HK-2 (cell line): ENCODE data around the gene LYRM1.
"Not testable (repeated sequence)": the region's sequence is repeated elsewhere in the genome, so short reads cannot be mapped to it uniquely, and the experiment has no call there.

Source experiments
- DNase-seq: peaks from one replicate; pipeline ENCODE4 v3.0.0-alpha.2; 2018; ENCODE audit not compliant: unreplicated experiment

LYRM1 gene, protein sequence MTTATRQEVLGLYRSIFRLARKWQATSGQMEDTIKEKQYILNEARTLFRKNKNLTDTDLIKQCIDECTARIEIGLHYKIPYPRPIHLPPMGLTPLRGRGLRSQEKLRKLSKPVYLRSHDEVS

DNA sequence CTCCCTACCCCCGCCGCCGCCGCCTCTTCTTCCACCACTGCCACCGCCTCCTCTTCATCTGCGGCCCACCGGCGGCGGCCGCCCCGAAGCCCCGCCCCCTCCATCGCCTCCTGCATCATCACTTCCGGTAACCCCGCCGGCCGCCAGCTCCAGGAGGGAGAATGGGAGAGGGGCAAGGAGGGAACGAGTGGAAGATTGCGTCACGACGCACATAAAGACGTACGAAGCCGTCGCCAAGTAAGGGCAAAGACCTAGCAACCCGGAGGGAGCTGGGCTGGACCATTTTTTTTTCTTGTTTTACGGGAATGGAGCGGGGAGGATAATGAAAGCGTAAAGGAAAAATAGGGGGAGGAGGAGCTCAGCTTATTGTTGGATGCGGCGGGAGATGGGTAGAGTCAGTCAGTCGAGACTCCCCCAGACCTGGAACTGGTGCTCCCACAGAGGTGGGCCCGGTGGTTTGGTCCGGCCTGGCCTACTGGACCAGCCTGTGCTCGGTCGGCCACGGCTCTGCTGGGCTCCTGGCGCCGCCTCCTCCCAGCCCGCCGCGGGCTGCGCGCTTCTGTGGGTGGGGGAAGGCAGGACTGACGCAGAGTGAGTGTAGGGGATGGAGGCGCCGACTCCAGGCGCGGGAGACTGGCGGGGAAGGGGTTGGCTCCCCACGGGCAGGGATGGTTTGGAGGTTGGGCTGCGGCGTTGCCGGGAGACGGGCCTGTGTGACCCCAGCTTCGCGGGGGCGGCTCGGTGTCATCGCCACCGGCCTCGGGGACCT lies at the start of gene LYRM1, which contains the start of gene DCUN1D3:
LYRM1 (plus strand) TSS at position 473 of the 769 bp plus-strand sequence. CDS start 14,785 bp downstream, outside the sequence.
DCUN1D3 (minus strand) TSS at position 60 of the 769 bp plus-strand sequence. CDS start 37,820 bp downstream, outside the sequence.
- DNase-seq = peak; percentile 91

GRCh38 chr16:20850981-20851380 lies 49.6 kb upstream of the LYRM1 start:
- DNase-seq = no peak

DNA sequence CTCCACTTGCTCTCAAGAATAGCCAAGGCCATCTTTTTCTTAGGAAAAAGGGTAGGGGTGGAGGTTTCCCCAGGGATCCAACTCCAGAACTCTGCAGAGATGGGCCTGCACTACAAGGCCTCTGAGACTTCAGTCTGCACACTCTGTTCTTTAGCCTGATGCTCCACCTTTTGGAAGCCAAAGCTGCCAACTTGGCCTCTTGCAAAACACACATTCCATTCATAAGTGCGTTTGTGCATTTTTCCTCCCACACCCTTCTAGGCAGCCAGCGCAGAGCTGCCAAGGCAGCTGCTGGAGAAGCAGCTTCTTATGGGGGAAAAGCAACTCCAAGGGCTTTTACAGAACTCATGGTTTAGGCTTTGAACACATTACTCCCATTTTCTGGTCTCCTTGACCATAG lies 49.0 kb upstream of the LYRM1 start:
- DNase-seq = no peak

DNA sequence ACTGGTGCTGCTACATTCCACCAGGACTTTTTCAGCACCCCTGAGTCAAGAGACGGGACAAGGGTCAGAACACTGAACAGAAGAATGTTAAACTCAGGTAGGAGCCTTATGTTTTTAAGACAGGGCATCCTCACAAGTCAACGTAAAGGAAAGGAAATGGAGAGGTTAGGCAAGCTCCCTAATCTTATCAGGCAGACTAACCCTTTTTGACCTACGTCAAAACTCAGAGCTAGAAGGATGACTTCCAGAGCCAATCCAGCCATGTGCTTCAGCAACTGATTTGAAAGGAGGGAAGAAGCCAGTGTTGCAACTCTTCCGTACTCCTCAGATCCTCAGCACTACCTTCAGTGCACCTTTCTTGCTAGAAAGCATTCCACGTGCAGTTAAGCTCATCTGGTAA lies 47.4 kb upstream of the LYRM1 start:
- no peak for DNase-seq

- DNase-seq = no peak
These were observed 46.5 kb upstream of the LYRM1 start for GRCh38 chr16:20853981-20854620.

GRCh38 chr16:20854963-20855362 lies 45.6 kb upstream of the LYRM1 start:
- DNase-seq = no peak

GRCh38 chr16:20857281-20857680 lies 43.3 kb upstream of the LYRM1 start:
- no peak for DNase-seq

DNA sequence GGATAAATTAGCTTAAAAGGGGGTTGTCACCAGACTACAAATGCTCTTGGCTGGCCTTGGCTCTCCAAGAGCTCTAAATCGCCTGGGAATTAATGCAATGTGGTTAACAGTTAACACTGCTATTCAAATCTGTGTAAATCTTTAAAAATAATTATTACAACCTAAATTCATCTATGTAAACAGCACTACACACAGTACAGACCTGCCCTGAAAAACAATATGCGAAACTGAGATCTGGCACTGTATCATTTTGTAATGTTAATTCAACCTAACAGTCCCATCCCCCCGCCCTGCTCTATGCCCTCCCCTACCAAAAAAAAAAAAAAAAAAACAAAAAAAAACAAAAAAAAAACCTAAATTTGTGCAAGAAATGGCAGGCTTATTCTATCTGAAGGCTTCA lies 41.3 kb upstream of the LYRM1 start:
- DNase-seq = no peak

DNA sequence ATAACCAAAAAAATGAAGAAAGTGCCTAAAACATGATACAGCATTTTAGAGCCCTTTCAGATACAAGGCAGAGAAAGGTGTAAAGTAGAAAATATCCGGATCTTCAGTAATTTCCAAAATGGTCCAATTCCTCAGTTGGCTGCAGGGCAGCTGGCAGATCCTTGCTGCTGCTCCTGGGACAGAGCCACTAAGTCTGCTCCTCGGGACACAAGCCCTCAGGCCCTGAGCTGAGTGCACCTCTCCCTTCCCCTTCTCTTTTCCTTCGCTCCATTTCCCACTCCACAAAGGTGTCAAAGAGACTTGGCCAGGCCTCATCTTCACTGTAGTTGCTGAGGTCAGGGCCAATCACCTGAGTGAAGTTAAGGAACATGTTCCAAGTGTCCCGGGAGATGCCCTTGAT lies 40.9 kb upstream of the LYRM1 start:
- no peak for DNase-seq

DNA sequence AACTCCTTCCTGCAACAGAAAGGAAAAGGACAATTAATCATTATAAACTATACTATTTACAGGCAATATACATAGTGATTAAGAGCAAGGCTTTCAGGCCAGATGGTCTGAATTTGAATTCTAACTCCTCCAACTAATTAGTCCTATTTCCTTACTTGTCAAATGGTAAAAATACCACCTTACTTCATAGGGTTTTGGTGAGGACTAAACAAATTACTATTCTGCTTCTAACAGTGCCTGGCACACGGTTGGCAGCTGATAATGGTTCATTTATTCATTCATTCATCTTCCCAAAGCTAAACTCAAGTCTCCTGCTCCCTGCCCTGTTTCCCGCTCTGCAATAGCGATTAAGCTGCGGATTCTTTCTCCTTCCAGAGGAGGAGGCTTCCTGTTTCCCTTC lies 40.2 kb upstream of the LYRM1 start:
- DNase-seq = no peak

GRCh38 chr16:20860995-20861394 lies 39.6 kb upstream of the LYRM1 start:
- not testable (repeated sequence) for DNase-seq

- DNase-seq = no peak
These were observed 38.2 kb upstream of the LYRM1 start for GRCh38 chr16:20862162-20862960.

GRCh38 chr16:20864376-20864775 lies 36.2 kb upstream of the LYRM1 start:
- not testable (repeated sequence) for DNase-seq

DNA sequence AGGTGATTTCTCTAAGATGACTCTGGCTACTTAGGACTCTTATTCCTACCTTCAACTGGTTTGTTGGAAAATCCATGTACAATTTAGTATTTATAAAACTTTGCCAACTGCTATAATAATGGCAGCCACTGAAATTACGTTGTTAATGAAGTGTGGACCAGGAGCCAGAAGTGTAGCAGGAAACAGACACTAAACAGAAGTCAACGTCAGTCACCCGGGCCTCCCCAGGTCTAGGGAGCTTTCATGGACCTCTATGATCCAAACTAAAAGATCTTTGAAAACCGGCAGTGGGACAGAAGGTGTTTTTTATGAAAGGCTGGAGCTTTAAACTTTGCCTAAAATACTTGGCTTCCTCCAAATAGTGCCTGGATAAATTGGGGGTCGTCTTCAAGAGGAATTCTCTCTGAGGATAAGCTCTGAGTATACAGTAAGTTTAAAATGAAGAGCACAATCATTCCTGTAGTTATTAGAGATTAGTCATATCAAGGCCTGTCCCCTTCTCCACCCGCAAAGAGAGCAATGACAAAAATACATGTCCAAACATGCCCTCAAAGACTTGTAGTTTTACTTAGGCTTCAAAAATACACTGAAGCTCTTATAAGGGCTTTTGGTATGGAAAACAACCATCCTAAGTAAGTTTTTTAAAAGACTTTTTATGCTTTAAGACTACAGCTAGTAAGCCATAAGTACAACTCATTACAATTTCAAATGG lies 35.0 kb upstream of the LYRM1 start:
- no peak for DNase-seq

- DNase-seq = peak; percentile 49
These were observed 34.3 kb upstream of the LYRM1 start for GRCh38 chr16:20866145-20866772.

DNA sequence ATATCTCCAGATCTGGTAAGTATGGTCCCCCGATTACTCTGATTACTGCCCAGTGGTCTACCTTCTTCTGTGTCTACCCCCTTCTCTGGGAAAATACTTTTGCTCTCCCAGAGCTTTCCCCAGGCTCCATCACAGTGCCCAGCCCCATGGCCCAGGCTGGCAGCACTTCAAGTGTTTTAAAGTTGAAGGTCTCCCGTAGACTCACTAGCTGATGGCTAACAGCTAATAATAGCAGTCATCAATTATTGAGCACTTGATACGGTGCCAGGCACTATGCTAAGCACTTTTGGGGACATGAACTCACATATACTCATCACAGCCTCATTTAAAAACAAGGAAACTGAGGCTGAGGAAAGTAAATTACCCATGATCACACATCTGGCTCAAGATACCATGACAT lies 33.8 kb upstream of the LYRM1 start:
- DNase-seq = no peak

DNA sequence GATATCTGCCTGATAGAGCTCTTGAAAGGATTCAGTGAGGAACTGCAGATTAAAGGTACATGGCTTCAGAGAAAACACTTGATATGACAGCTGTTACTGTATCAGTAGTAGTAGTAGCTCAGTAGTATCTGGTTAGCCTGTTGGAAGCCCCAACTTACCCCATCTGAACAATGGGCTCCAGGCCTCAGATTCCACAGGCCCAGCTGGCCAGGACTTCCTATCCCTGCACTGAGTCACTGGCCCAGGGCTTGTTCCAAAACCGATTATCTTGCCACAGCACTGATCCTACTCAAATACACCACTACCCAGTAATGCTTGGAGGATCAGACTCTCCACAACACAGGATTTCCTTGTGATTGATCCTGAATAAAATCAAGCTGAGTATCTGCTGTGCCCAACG lies 33.0 kb upstream of the LYRM1 start:
- no peak for DNase-seq

- no peak for DNase-seq
These were observed 31.7 kb upstream of the LYRM1 start for GRCh38 chr16:20868890-20869289.

DNA sequence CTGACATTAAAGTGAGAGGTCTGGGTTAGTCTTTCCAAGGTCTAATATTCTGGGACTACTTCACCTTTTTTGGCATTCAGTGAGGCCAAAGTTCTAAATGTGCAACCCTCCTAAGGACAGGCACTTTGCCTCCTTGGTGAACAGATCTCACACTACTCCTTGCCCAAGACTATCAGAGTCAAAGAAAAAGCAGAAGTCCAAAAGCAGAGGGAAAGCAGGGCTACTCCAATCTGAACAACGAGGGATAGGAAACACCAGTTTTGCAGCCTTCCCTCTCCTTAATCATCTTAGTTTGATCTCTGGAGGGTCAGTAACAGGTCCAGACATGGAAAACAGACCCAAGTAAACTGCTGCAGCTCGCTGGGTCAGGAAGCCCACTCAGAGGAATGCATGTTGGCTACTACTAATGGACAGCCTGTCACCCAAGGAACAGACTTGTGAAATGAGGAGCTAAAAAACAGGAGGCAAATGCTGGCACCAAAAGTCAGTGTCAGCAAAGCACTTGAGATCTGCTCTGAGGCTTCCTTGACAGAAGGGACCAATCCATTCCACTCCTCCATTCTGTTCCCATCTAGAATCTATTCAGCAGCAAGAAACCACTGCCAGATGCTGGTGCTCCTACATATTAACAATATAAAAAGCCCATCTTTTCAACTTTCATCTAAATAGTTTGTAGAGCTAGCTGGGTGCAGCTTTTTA lies 30.3 kb upstream of the LYRM1 start:
- no peak for DNase-seq

- no peak for DNase-seq
These were observed 29.3 kb upstream of the LYRM1 start for GRCh38 chr16:20871258-20871657.
